ENCODE results near the gene VSNL1. TPM values are rescaled to one million over a fixed set of nuclear protein-coding genes. Genes with fewer than 3 reads are reported as not detected.

The VSNL1 gene
- total and polyA plus RNA-seq, 2 experiments from 2014 or later = 3.9 to 4.1 TPM

DNA sequence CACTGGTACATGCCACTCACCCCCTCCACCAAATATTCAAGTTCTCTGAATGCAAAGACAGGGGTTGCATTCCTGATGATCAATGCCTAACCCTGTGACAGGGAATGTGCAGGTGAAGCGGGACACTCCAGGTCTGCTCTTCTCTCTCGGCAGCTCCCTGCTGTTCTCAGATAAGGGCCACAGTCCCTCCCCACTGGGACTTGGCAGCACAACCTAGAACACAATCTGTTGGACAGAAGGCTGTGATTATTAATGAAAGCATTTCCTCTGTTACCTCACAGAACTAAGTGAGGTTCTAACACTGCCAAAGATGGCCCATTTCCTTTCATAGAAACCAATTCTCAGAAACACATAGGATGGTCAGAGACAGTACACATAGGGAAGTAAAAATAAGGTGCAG is 42.7 kb downstream of the VSNL1 start:
- H3K4me3 ChIP-seq = no peak overlapping the region
- H3K9me3 ChIP-seq (ENCODE audit: low read depth) = no peaks in the 10 kb centered on the region
- H3K27me3 ChIP-seq = no peaks in the 10 kb centered on the region
- TF ChIP-seq, protein P1, sequence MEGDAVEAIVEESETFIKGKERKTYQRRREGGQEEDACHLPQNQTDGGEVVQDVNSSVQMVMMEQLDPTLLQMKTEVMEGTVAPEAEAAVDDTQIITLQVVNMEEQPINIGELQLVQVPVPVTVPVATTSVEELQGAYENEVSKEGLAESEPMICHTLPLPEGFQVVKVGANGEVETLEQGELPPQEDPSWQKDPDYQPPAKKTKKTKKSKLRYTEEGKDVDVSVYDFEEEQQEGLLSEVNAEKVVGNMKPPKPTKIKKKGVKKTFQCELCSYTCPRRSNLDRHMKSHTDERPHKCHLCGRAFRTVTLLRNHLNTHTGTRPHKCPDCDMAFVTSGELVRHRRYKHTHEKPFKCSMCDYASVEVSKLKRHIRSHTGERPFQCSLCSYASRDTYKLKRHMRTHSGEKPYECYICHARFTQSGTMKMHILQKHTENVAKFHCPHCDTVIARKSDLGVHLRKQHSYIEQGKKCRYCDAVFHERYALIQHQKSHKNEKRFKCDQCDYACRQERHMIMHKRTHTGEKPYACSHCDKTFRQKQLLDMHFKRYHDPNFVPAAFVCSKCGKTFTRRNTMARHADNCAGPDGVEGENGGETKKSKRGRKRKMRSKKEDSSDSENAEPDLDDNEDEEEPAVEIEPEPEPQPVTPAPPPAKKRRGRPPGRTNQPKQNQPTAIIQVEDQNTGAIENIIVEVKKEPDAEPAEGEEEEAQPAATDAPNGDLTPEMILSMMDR (IDR thresholded peaks at IDR 0.05; ENCODE audit: low read depth, low read length) = no peak
- no peak overlapping the region for H3K27ac ChIP-seq
- H3K36me3 ChIP-seq = no peaks in the 10 kb centered on the region
- DNase-seq (ENCODE audit: low read depth in 1 of 2, low spot score in 1 of 2) = peak in 1 of 2 donors; percentile 70
- H3K4me1 ChIP-seq (ENCODE audit: low read depth) = no peaks in the 10 kb centered on the region

DNA sequence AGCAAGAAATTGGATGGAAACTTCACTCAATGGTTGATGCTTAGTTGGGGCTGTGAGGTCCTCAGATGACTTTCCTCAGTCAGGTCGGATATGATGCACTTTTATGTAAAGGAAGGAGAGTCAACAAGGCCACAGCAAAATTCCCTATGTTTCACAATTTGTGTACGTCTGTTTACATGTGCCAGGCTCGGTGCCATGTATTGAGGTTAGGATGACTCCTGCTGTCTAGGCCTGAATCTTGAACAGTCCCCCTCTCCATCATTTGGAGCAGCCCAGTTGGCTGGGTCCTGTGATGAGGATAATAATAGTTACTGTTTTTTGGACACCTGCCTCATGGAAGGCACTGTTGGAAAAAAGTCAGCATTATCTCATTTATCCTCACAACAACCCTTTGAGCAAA is 43.1 kb downstream of the VSNL1 start:
- H3K9me3 ChIP-seq (ENCODE audit: low read depth) = no peaks in the 10 kb centered on the region
- H3K4me1 ChIP-seq (ENCODE audit: low read depth) = no peaks in the 10 kb centered on the region
- H3K36me3 ChIP-seq = no peaks in the 10 kb centered on the region
- no peaks in the 10 kb centered on the region for H3K27me3 ChIP-seq
- TF ChIP-seq, protein P1 (IDR thresholded peaks at IDR 0.05; ENCODE audit: low read depth, low read length) = no peak
- no peak overlapping the region for H3K27ac ChIP-seq
- peak in 1 of 2 donors; percentile 37 for DNase-seq (ENCODE audit: low read depth in 1 of 2, low spot score in 1 of 2)
- no peak overlapping the region for H3K4me3 ChIP-seq

DNA sequence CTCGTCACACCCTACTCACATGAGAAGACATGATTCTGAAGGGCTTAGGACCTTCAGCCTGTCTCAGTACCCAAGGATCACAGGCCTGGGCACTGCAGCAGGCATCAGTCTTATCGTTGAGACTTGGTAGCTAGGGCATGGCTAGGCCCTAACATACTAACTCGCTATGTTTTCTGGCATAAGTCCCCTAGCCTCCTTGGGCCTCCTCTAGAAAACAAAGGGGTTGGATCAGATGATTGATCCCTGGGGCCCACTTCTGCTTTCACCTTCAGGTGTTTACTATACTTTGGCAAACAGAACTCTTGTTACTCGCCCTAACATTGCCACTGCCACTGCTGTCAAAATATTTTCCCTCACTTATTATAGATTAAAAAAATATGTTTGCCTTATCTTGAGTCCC is 44.2 kb downstream of the VSNL1 start:
- no peak overlapping the region for H3K27ac ChIP-seq
- TF ChIP-seq, protein P1 (IDR thresholded peaks at IDR 0.05; ENCODE audit: low read depth, low read length) = no peak
- H3K9me3 ChIP-seq (ENCODE audit: low read depth) = no peaks in the 10 kb centered on the region
- DNase-seq (ENCODE audit: low read depth in 1 of 2, low spot score in 1 of 2) = no peak
- H3K27me3 ChIP-seq = no peaks in the 10 kb centered on the region
- H3K4me3 ChIP-seq = no peak overlapping the region
- no peaks in the 10 kb centered on the region for H3K4me1 ChIP-seq (ENCODE audit: low read depth)
- H3K36me3 ChIP-seq = no peaks in the 10 kb centered on the region

DNA sequence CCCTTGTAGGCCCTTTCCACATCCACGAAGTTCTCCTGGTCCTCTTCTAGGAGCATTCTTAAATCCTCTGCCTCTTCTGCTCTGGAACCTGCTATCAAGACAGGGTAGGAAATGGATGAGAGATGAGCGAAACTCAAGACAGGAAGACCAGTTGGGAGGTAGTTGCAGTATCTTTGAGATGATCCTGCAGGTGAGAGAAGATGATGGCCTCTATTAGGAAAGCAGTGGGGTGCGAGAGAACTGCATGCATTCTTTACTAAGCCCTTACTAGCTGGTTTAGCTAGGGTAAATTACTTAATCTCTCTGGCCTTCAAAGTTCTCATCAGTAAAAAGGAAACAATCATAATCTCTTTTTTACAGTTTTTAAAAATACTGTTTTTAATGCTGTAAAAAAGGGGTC is 47.0 kb downstream of the VSNL1 start:
- no peaks in the 10 kb centered on the region for H3K27me3 ChIP-seq
- no peaks in the 10 kb centered on the region for H3K36me3 ChIP-seq
- no peak overlapping the region for H3K4me3 ChIP-seq
- H3K4me1 ChIP-seq (ENCODE audit: low read depth) = no peaks in the 10 kb centered on the region
- no peaks in the 10 kb centered on the region for H3K9me3 ChIP-seq (ENCODE audit: low read depth)
- DNase-seq (ENCODE audit: low read depth in 1 of 2, low spot score in 1 of 2) = no peak
- TF ChIP-seq, protein P1 (IDR thresholded peaks at IDR 0.05; ENCODE audit: low read depth, low read length) = no peak
- H3K27ac ChIP-seq = no peak overlapping the region

DNA sequence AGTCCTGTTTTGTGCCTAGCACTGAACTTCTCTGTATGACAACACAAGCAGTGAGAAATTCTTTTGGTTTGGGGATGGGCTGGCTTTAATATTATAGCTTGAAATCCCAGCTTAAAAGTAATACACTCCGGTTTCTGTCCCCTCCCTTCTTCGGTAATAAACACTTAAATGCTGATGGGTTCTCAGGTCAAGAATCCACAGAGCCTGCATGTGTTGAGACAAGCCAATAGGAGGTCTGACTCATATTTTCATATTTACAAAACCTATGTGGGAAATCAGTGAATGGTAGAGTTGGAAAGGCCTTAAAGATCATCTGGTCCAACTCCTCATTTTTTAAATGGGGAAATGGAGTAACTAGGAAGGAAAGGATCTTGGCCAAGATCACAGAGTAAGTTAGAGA is 47.5 kb downstream of the VSNL1 start:
- TF ChIP-seq, protein P1 (IDR thresholded peaks at IDR 0.05; ENCODE audit: low read depth, low read length) = no peak
- Histone ChIP-seq H3K27ac (no peak overlapping the region), H3K36me3 (no peaks in the 10 kb centered on the region), H3K4me1 (ENCODE audit: low read depth) (no peaks in the 10 kb centered on the region), H3K27me3 (no peaks in the 10 kb centered on the region), H3K4me3 (no peak overlapping the region), H3K9me3 (ENCODE audit: low read depth) (no peaks in the 10 kb centered on the region)
- DNase-seq (ENCODE audit: low read depth in 1 of 2, low spot score in 1 of 2) = no peak

All from cardiac muscle cell (in vitro differentiated cells and primary cell).